ENCODE data around the gene RDX. TPM values are rescaled to one million over a fixed set of nuclear protein-coding genes. Genes with fewer than 3 reads are reported as not detected.

The RDX gene
- total RNA-seq, 4 donors from 2014 or later = 38.5 to 115 (median 97.7) TPM

DNA sequence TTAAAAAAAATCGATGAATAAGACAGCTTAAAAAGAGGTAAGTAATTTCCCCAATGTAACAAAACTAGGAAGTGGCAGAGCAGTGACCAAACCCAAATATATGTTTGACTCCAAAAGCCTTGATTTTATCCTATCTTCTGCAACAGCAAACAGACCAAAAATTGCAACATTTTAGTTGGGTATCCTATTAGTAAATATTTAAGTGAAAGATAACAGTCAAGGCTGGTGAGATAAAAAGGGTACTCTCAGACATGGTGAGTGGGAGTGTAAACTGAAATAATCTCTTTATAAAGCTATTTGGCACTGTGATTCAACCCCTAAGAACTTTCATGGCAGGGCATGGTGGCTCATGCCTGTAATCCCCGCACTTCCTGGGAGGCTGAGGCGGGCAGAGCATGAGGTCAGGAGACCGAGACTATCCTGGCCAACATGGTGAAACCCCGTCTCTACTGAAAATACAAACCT is 1.9 kb upstream of the RDX start:
- Histone ChIP-seq H3K36me3 (no peaks in the 10 kb centered on the region), H3K27ac (no peak overlapping the region), H3K9me3 (no peaks in the 10 kb centered on the region), H3K27me3 (no peaks in the 10 kb centered on the region), H3K4me3 (no peak overlapping the region), H3K4me1 (peaks cover 0 to 9% of the 10 kb centered on the region in 2 donors)
- intact Hi-C loops (cut with DNase I; ENCODE audit: low total_unique reads) = no loop called here
- TF ChIP-seq, protein P1, sequence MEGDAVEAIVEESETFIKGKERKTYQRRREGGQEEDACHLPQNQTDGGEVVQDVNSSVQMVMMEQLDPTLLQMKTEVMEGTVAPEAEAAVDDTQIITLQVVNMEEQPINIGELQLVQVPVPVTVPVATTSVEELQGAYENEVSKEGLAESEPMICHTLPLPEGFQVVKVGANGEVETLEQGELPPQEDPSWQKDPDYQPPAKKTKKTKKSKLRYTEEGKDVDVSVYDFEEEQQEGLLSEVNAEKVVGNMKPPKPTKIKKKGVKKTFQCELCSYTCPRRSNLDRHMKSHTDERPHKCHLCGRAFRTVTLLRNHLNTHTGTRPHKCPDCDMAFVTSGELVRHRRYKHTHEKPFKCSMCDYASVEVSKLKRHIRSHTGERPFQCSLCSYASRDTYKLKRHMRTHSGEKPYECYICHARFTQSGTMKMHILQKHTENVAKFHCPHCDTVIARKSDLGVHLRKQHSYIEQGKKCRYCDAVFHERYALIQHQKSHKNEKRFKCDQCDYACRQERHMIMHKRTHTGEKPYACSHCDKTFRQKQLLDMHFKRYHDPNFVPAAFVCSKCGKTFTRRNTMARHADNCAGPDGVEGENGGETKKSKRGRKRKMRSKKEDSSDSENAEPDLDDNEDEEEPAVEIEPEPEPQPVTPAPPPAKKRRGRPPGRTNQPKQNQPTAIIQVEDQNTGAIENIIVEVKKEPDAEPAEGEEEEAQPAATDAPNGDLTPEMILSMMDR (IDR thresholded peaks at IDR 0.05) = no peak
- no peak for TF ChIP-seq POLR2A (IDR thresholded peaks at IDR 0.05)
- DNase-seq = no peak

DNA sequence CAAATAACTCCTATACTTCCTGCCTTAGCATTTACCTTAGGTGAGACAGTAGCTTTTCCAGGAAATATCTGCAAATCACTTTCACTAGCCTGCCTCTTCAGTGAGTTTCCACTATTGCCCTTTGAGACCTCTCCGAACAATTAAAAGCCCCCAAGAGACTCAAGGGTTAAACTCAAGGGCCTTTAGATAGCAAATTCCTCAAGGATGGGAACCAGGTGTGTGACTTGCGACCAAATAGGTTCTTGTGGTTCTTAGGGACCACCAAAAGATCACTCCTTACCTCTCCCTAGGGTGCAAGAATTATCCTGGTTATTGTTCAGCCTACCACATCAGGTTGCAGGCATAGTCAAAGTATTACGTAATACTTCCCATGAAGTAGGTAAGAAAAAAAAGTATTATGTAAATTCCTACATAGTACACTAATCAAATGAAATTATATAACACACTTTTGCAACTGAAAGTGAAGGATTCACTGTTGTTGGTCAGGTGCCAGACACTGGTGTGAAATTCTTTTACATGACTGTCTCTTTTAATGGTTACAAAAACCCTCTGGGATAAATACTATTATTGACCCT is 1.4 kb upstream of the RDX start:
- Histone ChIP-seq H3K36me3 (no peaks in the 10 kb centered on the region), H3K4me3 (no peak overlapping the region)

DNA sequence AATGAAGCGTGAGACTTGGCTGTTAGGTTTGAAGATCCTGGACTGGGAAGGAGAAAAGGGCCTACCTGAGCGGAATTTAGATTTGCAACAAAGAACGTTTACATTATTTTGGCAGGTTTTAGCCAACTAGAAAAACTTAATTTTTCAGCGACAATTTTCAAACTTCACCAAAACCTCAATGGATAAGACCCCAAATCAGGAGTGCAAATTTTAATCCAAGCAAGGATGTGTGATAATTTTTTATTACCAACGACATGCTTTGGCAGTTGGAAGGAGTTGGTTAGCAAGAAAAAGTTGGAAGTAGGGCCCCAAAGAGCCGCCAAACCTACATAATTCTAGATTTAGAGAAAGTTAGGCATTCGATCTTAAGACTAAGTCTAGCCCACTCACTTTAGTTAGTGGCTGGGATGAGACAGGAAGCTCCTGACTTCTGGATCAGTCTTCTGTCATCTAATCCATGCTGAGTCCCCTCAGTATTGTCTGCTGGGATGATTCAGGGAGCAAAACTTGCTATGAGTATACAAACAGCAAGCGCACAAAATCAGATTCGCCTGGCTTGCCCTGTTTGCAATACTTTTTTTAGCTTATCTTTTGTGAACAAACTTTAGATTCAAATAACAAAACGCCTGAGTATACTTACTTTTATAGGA is 787 bp upstream of the RDX start:
- H3K4me1 ChIP-seq = peaks cover 0 to 9% of the 10 kb centered on the region in 2 donors
- peak overlapping the region; percentile 67 to 87 for H3K4me3 ChIP-seq
- no peaks in the 10 kb centered on the region for H3K9me3 ChIP-seq
- H3K27me3 ChIP-seq = no peaks in the 10 kb centered on the region
- peak overlapping the region; percentile 92 to 97 for H3K27ac ChIP-seq
- TF ChIP-seq POLR2A (IDR thresholded peaks at IDR 0.05) = no peak
- TF ChIP-seq, protein P1 (IDR thresholded peaks at IDR 0.05) = no peak
- no peaks in the 10 kb centered on the region for H3K36me3 ChIP-seq
- intact Hi-C loops (cut with DNase I; ENCODE audit: low total_unique reads) = no loop called here
- DNase-seq = no peak

More for the DNA sequence above, 1.4 kb upstream of the RDX start:
- Histone ChIP-seq H3K4me1 (peaks cover 0 to 9% of the 10 kb centered on the region in 2 donors), H3K9me3 (no peaks in the 10 kb centered on the region), H3K27ac (no peak overlapping the region), H3K27me3 (no peaks in the 10 kb centered on the region)
- no peak for DNase-seq
- intact Hi-C loops (cut with DNase I; ENCODE audit: low total_unique reads) = no loop called here
- TF ChIP-seq, protein P1 (IDR thresholded peaks at IDR 0.05) = no peak
- TF ChIP-seq POLR2A (IDR thresholded peaks at IDR 0.05) = no peak

DNA sequence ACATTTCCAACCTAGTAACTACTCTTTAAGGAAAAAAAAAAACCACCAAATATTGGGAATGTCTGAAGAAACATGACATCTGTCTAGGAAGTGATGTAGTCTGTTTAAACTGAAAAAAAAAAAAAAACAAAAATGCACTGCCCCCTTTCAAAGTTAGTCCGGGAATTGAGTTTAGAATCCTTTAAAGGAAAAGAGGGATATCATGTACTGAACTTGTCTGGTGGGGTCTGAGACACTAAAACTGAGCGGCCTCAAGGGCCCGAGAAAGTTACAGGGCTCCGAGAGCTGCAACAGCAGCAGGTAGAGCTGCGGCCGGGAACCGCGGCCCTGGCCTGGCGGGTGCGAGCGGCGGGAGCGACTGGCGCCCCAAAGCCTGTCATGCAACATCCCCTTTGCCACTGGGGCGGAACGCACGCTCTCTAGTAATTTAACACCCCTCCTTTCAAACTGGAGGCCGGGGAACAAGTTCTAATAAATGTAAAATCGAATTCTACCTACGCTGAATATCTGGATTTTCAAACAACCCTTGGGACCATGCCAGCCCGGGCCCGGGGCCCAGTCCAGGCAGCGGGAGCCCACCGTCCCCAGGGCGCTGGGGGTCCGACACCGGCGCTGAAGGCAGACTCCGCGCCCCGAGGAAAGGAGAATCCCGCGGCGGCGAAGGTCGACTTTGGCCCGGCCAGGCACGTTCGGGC is 736 bp downstream of the RDX start:
- Histone ChIP-seq H3K4me1 (peaks cover 0 to 9% of the 10 kb centered on the region in 2 donors), H3K9me3 (no peaks in the 10 kb centered on the region), H3K4me3 (peak overlapping the region; percentile 67 to 87), H3K27me3 (no peaks in the 10 kb centered on the region), H3K36me3 (no peaks in the 10 kb centered on the region), H3K27ac (peak overlapping the region; percentile 92 to 97)
- TF ChIP-seq, protein P1 (IDR thresholded peaks at IDR 0.05) = no peak
- no peak for TF ChIP-seq POLR2A (IDR thresholded peaks at IDR 0.05)
- intact Hi-C loops (cut with DNase I; ENCODE audit: low total_unique reads) = no loop called here
- peak; percentile 34 to 45 for DNase-seq

DNA sequence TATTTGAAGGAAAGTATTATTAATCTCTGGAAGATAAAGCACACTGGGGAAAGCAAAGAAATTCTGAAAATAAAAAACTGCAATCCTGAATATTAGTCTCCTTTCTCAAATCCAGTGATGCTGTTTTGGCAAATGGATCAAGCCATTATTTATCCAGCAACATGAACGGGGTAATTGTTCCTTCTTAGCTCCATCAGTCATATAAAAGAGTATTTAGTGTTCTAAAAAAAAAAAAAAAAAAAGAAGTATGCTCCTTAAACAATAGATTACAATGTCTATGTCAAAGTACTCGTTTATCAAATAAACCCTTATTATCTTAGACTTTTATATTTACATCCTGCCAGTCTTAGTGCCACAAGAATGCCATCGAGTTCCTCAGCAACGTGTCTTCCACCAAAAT is 1.3 kb downstream of the RDX start:
- intact Hi-C loops (cut with DNase I; ENCODE audit: low total_unique reads) = no loop called here
- no peaks in the 10 kb centered on the region for H3K27me3 ChIP-seq
- no peaks in the 10 kb centered on the region for H3K9me3 ChIP-seq
- no peak for DNase-seq
- no peaks in the 10 kb centered on the region for H3K36me3 ChIP-seq
- H3K4me1 ChIP-seq = peaks cover 0 to 9% of the 10 kb centered on the region in 2 donors
- peak overlapping the region; percentile 92 to 97 for H3K27ac ChIP-seq
- no peak for TF ChIP-seq POLR2A (IDR thresholded peaks at IDR 0.05)
- TF ChIP-seq, protein P1 (IDR thresholded peaks at IDR 0.05) = no peak
- H3K4me3 ChIP-seq = peak overlapping the region; percentile 67 to 87
